Measurements from ENCODE around the gene GAPDHS. TPM values are rescaled to one million over a fixed set of nuclear protein-coding genes. Genes with fewer than 3 reads are reported as not detected.

The GAPDHS gene
- total RNA-seq, 1 experiment from 2014 or later, result not detected

DNA sequence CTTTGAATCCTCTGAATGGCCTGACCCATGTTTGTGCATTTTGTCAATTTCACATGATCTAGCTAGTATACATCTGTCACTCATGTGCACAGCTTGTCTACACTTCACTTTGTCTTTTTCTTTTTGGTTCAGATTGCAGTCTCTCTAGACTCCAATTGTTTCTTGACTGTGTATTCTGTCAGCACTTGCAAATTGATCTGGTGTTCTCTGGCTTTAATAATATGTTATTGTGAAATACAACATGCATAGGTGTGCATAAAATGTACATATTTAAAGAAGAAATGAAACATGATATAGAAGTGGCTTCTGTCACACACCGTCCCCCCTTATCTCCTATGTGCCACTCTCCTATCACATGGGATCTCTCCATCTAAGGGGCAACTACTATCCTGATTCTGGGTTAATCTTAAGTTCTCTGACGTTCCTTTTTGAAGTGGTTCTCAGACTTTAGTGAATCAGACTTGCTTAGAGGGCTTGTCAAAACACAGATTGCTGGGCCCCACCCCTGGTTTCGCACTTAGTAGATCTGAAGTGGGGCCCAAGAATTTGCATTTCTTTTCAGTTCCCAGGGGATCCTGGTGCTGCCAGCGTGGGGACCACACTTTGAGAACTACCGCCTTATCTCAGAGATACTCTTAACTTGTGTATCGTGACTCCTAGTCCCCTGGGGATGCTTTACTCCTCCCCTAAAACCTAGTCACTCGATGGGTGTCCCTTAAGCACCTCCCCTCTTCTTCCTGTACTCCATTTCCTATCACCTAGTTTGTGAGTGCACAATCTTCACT is 48.8 kb upstream of the GAPDHS start:
- H3K4me1 ChIP-seq (ENCODE audit: insufficient read depth, low read length), result no peaks in the 10 kb centered on the region
- no peak for TF ChIP-seq CTCF (conservative IDR thresholded peaks at IDR 0.05)
- DNase-seq, result no peak
- no peak overlapping the region for H3K56ac ChIP-seq (ENCODE audit: insufficient read length, low read depth, low read length)
- H2AFZ ChIP-seq (ENCODE audit: low read length), result no peak overlapping the region
- no peak overlapping the region for H2BK15ac ChIP-seq (ENCODE audit: low read depth, low read length)
- H3T11ph ChIP-seq (ENCODE audit: low read length), result no peak overlapping the region
- H3K23ac ChIP-seq (ENCODE audit: insufficient read length, low read depth, low read length), result no peak overlapping the region
- Mint-ChIP-seq H3K27me3 (ENCODE audit: low read depth) (peaks cover 19% of the 10 kb centered on the region), H3K4me1 (peaks cover 0 to 3% of the 10 kb centered on the region in 2 experiments; a peak in 1 of 4 replicates), H3K27ac (no peak overlapping the region), H3K9me3 (no peaks in the 10 kb centered on the region), H3K36me3 (ENCODE audit: insufficient read depth in 1 of 3, low read depth in 3 of 3) (no peaks in the 10 kb centered on the region), H3K4me3 (no peak overlapping the region)
- H4K91ac ChIP-seq (ENCODE audit: insufficient read length, low read depth, low read length), result no peak overlapping the region
- no peak overlapping the region for H2BK5ac ChIP-seq (ENCODE audit: insufficient read length, low read length)
- H3K4me2 ChIP-seq (ENCODE audit: insufficient read depth, insufficient read length, low read length), result no peak overlapping the region
- no peak overlapping the region for H4K8ac ChIP-seq (replicated peaks; ENCODE audit: insufficient read length, low read depth, low read length)
- no peak overlapping the region for H2BK12ac ChIP-seq (ENCODE audit: insufficient read length, low read depth, low read length)
- no peak overlapping the region for H2AK5ac ChIP-seq (ENCODE audit: insufficient read length, low read length)
- no CpG with 5 or more reads among the region's 7 CpGs for WGBS (ENCODE audit: extremely low coverage, insufficient read length, low lambda C conversion rate)
- H3K18ac ChIP-seq (ENCODE audit: insufficient read length, low read depth, low read length), result no peak overlapping the region
- H3K9me3 ChIP-seq (ENCODE audit: control insufficient read depth, low read depth, low read length), result no peaks in the 10 kb centered on the region
- H3K4ac ChIP-seq (ENCODE audit: low read depth, low read length), result no peak overlapping the region
- no peaks in the 10 kb centered on the region for H3K79me2 ChIP-seq (ENCODE audit: insufficient read depth, low read length)
- H2BK20ac ChIP-seq (ENCODE audit: low read depth, low read length, poor library complexity, severe bottlenecking), result no peak overlapping the region
- H3K79me1 ChIP-seq (ENCODE audit: insufficient read depth, low read depth, low read length, poor library complexity, severe bottlenecking), result no peaks in the 10 kb centered on the region
- no peaks in the 10 kb centered on the region for H4K20me1 ChIP-seq (ENCODE audit: control insufficient read depth, insufficient read depth, insufficient read length)
- no peak overlapping the region for H3K14ac ChIP-seq (ENCODE audit: insufficient read depth, low read length)
- H3K27me3 ChIP-seq (ENCODE audit: insufficient read depth, low read length), result no peaks in the 10 kb centered on the region
- H2BK120ac ChIP-seq (ENCODE audit: low read depth, low read length, poor library complexity, severe bottlenecking), result no peak overlapping the region
- H3K9ac ChIP-seq (ENCODE audit: extremely low read depth, insufficient read length, low read length), result no peak overlapping the region
- no peaks in the 10 kb centered on the region for H3K23me2 ChIP-seq (ENCODE audit: insufficient read length, low read depth, low read length, poor library complexity, severe bottlenecking)
- no peak overlapping the region for H4K5ac ChIP-seq (ENCODE audit: insufficient read length, low read depth, low read length)
- no peak overlapping the region for H3K27ac ChIP-seq (ENCODE audit: insufficient read length, low read depth, low read length)

All from H9 (cell line).